Fibroblast of pulmonary artery (primary cell): ENCODE data around the gene FHDC1.

Experiments
- DNase-seq: peaks from one replicate; pipeline ENCODE4 v3.0.0-alpha.2; 2010; ENCODE audit warnings: low read depth
- H3K4me3 ChIP-seq: replicated peaks from 2 replicates; pipeline ENCODE4 v1.5.1; 2011; ENCODE audit warnings: low read depth, mild to moderate bottlenecking, control low read depth, low read length, moderate library complexity
- CTCF ChIP-seq: IDR thresholded peaks from 2 replicates; pipeline ENCODE4 v1.5.1; 2011; ENCODE audit warnings: mild to moderate bottlenecking, control low read depth, low read length, inconsistent platforms; ENCODE audit errors: missing control alignments

Gene FHDC1

GRCh38 chr4:153014460-153014859 is 78.3 kb downstream of the FHDC1 start:
- H3K4me3 ChIP-seq, result no peak overlapping the region
- no peak for DNase-seq
- TF ChIP-seq CTCF, result no peak

- no peak for TF ChIP-seq CTCF
- DNase-seq, result no peak
- H3K4me3 ChIP-seq, result no peak overlapping the region
Measured at GRCh38 chr4:153016592-153016991, 80.5 kb downstream of the FHDC1 start.

- no peak for DNase-seq
- no peak for TF ChIP-seq CTCF
- H3K4me3 ChIP-seq, result no peak overlapping the region
Measured at GRCh38 chr4:153018031-153018430, 81.9 kb downstream of the FHDC1 start.

- TF ChIP-seq CTCF, result no peak
- H3K4me3 ChIP-seq, result no peak overlapping the region
- DNase-seq, result no peak
Measured at GRCh38 chr4:153018684-153019083, 82.6 kb downstream of the FHDC1 start.

GRCh38 chr4:153019906-153020305 is 83.8 kb downstream of the FHDC1 start:
- H3K4me3 ChIP-seq, result no peak overlapping the region
- TF ChIP-seq CTCF, result no peak
- DNase-seq, result no peak

GRCh38 chr4:153020457-153020856 is 84.3 kb downstream of the FHDC1 start:
- TF ChIP-seq CTCF, result no peak
- no peak overlapping the region for H3K4me3 ChIP-seq
- no peak for DNase-seq

- no peak overlapping the region for H3K4me3 ChIP-seq
- no peak for TF ChIP-seq CTCF
- DNase-seq, result no peak
Measured at GRCh38 chr4:153021276-153021675, 85.2 kb downstream of the FHDC1 start.
